Loucy (cell line): ENCODE measurements around the gene NPSR1.

Experiments
- CTCF ChIP-seq: fragments of 200-600 bp; sonication (generic); conservative IDR thresholded peaks from 2 replicates; pipeline ENCODE4 v1.5.1; 2014; ENCODE audit warnings: mild to moderate bottlenecking, antibody characterized with exemption, low read length
- EZH2phosphoT487 ChIP-seq: fragments of 200-600 bp; IDR thresholded peaks from 2 replicates; pipeline ENCODE4 v1.6.1; 2018; ENCODE audit warnings: antibody characterized with exemption, mild to moderate bottlenecking, moderate library complexity, borderline replicate concordance

- TF ChIP-seq EZH2phosphoT487 (no peak), CTCF (no peak)
These were observed 187.8 kb downstream of the NPSR1 start for GRCh38 chr7:34845666-34846361.
